ENCODE measurements around the gene CYP26A1. TPM values are rescaled to one million over a fixed set of nuclear protein-coding genes. Genes with fewer than 3 reads are reported as not detected.

CYP26A1 gene
- total and polyA plus RNA-seq, 2 experiments from 2014 or later = 1.2 to 1.8 TPM

DNA sequence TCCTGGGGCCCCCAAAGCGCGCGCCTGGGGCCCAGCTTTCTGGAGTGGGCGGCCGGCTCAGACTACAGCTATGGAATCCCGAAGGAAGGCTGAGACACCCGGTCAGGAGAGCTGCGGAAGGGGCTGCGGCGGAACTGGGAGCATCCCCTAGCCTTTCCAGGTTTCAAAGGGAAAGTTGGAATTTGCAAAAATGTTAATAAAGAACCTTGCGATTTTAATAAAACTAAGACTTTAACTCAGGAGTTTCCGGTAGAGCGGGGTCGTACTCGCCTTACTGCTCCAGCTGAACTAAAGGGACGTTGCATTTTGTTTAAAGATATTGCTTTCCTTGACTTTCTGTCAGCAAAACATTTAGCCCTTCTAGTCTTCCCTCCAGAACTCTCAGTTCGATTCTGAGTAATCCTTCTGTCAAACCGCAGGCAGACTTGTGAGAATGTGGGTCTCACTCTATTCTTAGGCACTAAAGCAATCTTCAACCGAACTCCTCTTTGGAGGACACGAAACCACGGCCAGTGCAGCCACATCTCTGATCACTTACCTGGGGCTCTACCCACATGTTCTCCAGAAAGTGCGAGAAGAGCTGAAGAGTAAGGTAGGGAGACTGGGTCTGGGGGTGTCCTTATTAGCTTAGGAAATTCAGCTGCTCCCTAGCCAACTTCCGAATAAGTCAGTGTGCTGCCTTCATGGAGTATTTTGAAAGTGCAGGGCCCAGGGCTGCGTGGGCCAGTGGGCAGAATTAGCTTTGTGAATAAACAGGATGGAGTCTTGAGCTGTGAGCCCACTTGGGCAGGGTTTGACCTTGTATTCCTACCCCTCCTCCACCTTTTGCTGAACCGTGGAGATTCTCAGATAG lies 1.9 kb downstream of the CYP26A1 start:
- Histone ChIP-seq H3K27ac (ENCODE audit: low read depth) (no peak overlapping the region), H3K4me2 (peak overlapping the region; percentile 88), H3K4me1 (ENCODE audit: insufficient read depth) (peaks cover 53% of the 10 kb centered on the region), H3K27me3 (ENCODE audit: insufficient read depth) (peaks cover 94% of the 10 kb centered on the region), H2AFZ (peak overlapping the region; percentile 93), H3K4me3 (peak overlapping the region; percentile 70), H3K36me3 (ENCODE audit: insufficient read depth) (no peaks in the 10 kb centered on the region), H3K79me2 (replicated peaks; ENCODE audit: insufficient read depth) (no peaks in the 10 kb centered on the region), H3K9me2 (ENCODE audit: insufficient read depth) (no peaks in the 10 kb centered on the region), H3F3A (replicated peaks; ENCODE audit: low read depth) (peaks cover 6% of the 10 kb centered on the region; the same call in 1 of the 2 replicates), H4K20me1 (replicated peaks; ENCODE audit: insufficient read depth) (peaks cover 7% of the 10 kb centered on the region; the same call in 1 of the 2 replicates)
- TF ChIP-seq EZH2 (IDR thresholded peaks at IDR 0.05; ENCODE audit: low read depth, unreplicated experiment) = peak; percentile 91
- TF ChIP-seq POLR2AphosphoS5 (IDR thresholded peaks at IDR 0.05; ENCODE audit: low read depth) = no peak
- TF ChIP-seq JUNB (IDR thresholded peaks at IDR 0.05; ENCODE audit: unreplicated experiment) = no peak
- Mint-ChIP-seq H3K4me3 (peak overlapping the region; percentile 78), H3K9me3 (peaks cover 4% of the 10 kb centered on the region; the same call in 2 of the 3 replicates), H3K4me1 (peaks cover 36% of the 10 kb centered on the region), H3K27me3 (ENCODE audit: insufficient read depth, low read depth, poor library complexity) (peaks cover 71% of the 10 kb centered on the region), H3K27ac (no peak overlapping the region), H3K36me3 (ENCODE audit: low read depth) (no peaks in the 10 kb centered on the region)
- ATAC-seq (peak; percentile 0; the same call in 1 of the 3 replicates), DNase-seq (ENCODE audit: low spot score) (peak; percentile 44)

DNA sequence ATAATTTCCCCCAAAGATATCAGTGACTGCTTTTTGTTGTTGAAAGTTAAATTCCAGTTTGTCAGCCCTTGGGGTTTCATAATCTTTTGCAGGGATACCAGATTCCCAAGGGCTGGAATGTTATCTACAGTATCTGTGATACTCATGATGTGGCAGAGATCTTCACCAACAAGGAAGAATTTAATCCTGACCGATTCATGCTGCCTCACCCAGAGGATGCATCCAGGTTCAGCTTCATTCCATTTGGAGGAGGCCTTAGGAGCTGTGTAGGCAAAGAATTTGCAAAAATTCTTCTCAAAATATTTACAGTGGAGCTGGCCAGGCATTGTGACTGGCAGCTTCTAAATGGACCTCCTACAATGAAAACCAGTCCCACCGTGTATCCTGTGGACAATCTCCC lies 3.2 kb downstream of the CYP26A1 start:
- no peak overlapping the region for H3K27ac ChIP-seq (ENCODE audit: low read depth)
- no peak overlapping the region for H3K4me2 ChIP-seq
- no peaks in the 10 kb centered on the region for H3K36me3 Mint-ChIP-seq (ENCODE audit: low read depth)
- H3K27me3 Mint-ChIP-seq (ENCODE audit: insufficient read depth, low read depth, poor library complexity) = peaks cover 65% of the 10 kb centered on the region
- no peaks in the 10 kb centered on the region for H3K79me2 ChIP-seq (replicated peaks; ENCODE audit: insufficient read depth)
- no peak overlapping the region for H3K4me3 ChIP-seq
- peaks cover 30% of the 10 kb centered on the region for H3K4me1 Mint-ChIP-seq
- no peaks in the 10 kb centered on the region for H4K20me1 ChIP-seq (replicated peaks; ENCODE audit: insufficient read depth)
- H3K9me2 ChIP-seq (ENCODE audit: insufficient read depth) = no peaks in the 10 kb centered on the region
- ATAC-seq (no peak), DNase-seq (ENCODE audit: low spot score) (no peak)
- H3K36me3 ChIP-seq (ENCODE audit: insufficient read depth) = no peaks in the 10 kb centered on the region
- TF ChIP-seq, protein P1, sequence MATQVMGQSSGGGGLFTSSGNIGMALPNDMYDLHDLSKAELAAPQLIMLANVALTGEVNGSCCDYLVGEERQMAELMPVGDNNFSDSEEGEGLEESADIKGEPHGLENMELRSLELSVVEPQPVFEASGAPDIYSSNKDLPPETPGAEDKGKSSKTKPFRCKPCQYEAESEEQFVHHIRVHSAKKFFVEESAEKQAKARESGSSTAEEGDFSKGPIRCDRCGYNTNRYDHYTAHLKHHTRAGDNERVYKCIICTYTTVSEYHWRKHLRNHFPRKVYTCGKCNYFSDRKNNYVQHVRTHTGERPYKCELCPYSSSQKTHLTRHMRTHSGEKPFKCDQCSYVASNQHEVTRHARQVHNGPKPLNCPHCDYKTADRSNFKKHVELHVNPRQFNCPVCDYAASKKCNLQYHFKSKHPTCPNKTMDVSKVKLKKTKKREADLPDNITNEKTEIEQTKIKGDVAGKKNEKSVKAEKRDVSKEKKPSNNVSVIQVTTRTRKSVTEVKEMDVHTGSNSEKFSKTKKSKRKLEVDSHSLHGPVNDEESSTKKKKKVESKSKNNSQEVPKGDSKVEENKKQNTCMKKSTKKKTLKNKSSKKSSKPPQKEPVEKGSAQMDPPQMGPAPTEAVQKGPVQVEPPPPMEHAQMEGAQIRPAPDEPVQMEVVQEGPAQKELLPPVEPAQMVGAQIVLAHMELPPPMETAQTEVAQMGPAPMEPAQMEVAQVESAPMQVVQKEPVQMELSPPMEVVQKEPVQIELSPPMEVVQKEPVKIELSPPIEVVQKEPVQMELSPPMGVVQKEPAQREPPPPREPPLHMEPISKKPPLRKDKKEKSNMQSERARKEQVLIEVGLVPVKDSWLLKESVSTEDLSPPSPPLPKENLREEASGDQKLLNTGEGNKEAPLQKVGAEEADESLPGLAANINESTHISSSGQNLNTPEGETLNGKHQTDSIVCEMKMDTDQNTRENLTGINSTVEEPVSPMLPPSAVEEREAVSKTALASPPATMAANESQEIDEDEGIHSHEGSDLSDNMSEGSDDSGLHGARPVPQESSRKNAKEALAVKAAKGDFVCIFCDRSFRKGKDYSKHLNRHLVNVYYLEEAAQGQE (IDR thresholded peaks at IDR 0.05; ENCODE audit: unreplicated experiment) = no peak
- TF ChIP-seq, protein P2, sequence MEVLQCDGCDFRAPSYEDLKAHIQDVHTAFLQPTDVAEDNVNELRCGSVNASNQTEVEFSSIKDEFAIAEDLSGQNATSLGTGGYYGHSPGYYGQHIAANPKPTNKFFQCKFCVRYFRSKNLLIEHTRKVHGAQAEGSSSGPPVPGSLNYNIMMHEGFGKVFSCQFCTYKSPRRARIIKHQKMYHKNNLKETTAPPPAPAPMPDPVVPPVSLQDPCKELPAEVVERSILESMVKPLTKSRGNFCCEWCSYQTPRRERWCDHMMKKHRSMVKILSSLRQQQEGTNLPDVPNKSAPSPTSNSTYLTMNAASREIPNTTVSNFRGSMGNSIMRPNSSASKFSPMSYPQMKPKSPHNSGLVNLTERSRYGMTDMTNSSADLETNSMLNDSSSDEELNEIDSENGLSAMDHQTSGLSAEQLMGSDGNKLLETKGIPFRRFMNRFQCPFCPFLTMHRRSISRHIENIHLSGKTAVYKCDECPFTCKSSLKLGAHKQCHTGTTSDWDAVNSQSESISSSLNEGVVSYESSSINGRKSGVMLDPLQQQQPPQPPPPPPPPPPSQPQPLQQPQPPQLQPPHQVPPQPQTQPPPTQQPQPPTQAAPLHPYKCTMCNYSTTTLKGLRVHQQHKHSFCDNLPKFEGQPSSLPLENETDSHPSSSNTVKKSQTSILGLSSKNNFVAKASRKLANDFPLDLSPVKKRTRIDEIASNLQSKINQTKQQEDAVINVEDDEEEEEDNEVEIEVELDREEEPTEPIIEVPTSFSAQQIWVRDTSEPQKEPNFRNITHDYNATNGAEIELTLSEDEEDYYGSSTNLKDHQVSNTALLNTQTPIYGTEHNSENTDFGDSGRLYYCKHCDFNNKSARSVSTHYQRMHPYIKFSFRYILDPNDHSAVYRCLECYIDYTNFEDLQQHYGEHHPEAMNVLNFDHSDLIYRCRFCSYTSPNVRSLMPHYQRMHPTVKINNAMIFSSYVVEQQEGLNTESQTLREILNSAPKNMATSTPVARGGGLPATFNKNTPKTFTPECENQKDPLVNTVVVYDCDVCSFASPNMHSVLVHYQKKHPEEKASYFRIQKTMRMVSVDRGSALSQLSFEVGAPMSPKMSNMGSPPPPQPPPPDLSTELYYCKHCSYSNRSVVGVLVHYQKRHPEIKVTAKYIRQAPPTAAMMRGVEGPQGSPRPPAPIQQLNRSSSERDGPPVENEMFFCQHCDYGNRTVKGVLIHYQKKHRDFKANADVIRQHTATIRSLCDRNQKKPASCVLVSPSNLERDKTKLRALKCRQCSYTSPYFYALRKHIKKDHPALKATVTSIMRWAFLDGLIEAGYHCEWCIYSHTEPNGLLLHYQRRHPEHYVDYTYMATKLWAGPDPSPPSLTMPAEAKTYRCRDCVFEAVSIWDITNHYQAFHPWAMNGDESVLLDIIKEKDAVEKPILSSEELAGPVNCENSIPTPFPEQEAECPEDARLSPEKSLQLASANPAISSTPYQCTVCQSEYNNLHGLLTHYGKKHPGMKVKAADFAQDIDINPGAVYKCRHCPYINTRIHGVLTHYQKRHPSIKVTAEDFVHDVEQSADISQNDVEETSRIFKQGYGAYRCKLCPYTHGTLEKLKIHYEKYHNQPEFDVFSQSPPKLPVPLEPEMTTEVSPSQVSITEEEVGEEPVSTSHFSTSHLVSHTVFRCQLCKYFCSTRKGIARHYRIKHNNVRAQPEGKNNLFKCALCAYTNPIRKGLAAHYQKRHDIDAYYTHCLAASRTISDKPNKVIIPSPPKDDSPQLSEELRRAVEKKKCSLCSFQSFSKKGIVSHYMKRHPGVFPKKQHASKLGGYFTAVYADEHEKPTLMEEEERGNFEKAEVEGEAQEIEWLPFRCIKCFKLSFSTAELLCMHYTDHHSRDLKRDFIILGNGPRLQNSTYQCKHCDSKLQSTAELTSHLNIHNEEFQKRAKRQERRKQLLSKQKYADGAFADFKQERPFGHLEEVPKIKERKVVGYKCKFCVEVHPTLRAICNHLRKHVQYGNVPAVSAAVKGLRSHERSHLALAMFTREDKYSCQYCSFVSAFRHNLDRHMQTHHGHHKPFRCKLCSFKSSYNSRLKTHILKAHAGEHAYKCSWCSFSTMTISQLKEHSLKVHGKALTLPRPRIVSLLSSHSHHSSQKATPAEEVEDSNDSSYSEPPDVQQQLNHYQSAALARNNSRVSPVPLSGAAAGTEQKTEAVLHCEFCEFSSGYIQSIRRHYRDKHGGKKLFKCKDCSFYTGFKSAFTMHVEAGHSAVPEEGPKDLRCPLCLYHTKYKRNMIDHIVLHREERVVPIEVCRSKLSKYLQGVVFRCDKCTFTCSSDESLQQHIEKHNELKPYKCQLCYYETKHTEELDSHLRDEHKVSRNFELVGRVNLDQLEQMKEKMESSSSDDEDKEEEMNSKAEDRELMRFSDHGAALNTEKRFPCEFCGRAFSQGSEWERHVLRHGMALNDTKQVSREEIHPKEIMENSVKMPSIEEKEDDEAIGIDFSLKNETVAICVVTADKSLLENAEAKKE (CRISPR knock-in tag; IDR thresholded peaks at IDR 0.05) = no peak
- TF ChIP-seq EZH2 (IDR thresholded peaks at IDR 0.05; ENCODE audit: low read depth, unreplicated experiment) = peak; percentile 25
- peaks cover 46% of the 10 kb centered on the region for H3K4me1 ChIP-seq (ENCODE audit: insufficient read depth)
- no peak overlapping the region; the same call in 2 of the 3 replicates for H3K4me3 Mint-ChIP-seq
- no peak overlapping the region for H2AFZ ChIP-seq
- H3K9me3 Mint-ChIP-seq = peaks cover 4% of the 10 kb centered on the region; the same call in 2 of the 3 replicates
- H3F3A ChIP-seq (replicated peaks; ENCODE audit: low read depth) = peaks cover 6% of the 10 kb centered on the region; the same call in 1 of the 2 replicates
- H3K27me3 ChIP-seq (ENCODE audit: insufficient read depth) = peaks cover 82% of the 10 kb centered on the region
- H3K27ac Mint-ChIP-seq = no peak overlapping the region

All from GM23338 (cell line).